Endothelial cell of umbilical vein (primary cell): Measurements from ENCODE around the gene GLOD4. TPM values are rescaled to one million over a fixed set of nuclear protein-coding genes. Genes with fewer than 3 reads are reported as not detected.
A peak's percentile ranks its signal among the peaks of the same experiment; 100 is the strongest.

Source experiments
- BruUV-seq: library from RNA; stranded (reverse); fragments of 400-500 nt; replicated peaks from 2 replicates; lab custom pipeline; 2021; lab: Mats Ljungman, UMichigan
- CTCF ChIA-PET: fragments of 300-600, 350-600 bp; sonication (Branson Sonifier 250); formaldehyde crosslinking; loops from one replicate; lab custom pipeline; 2021; ENCODE audit warnings: antibody characterized with exemption, inconsistent platforms; lab: Charles Lee
- POLR2A ChIA-PET: fragments of 300-600, 350-600 bp; sonication (Branson Sonifier 250); formaldehyde crosslinking; loops from one replicate; lab custom pipeline; 2021; ENCODE audit warnings: antibody characterized with exemption, inconsistent platforms; lab: Charles Lee
- DNase-seq: peaks from one replicate; pipeline ENCODE4 v3.0.0-alpha.2; 2011; ENCODE audit warnings: low read depth, low spot score
- FAIRE-seq: peaks from 2 replicates; lab custom pipeline; 2011; peaks lifted over from hg19 to GRCh38; lab: Jason Lieb, UNC
- H2AFZ ChIP-seq: 2 replicates; pipeline ENCODE4 v1.6.0; 2012; ENCODE audit warnings: low read depth, low read length, control low read depth, inconsistent platforms
- H3K27ac ChIP-seq: 2 replicates; pipeline ENCODE4 v1.5.1; 2011; ENCODE audit warnings: low read depth, mild to moderate bottlenecking, control low read depth, low read length, moderate library complexity; ENCODE audit not compliant: insufficient read depth
- H3K27me3 ChIP-seq, 2 experiments: 2 replicates each; pipeline versions ENCODE4 v1.6.0 to v1.6.1; 2011; ENCODE audit warnings: low read length in 2 of 2, mixed read lengths in 1 of 2; ENCODE audit not compliant: control insufficient read depth in 2 of 2, insufficient read depth in 2 of 2
- H3K36me3 ChIP-seq, 2 experiments: 2 replicates in 1 of 2; 3 replicates in 1 of 2; pipeline ENCODE4 v1.5.1; 2011; ENCODE audit warnings: low read length in 2 of 2, mild to moderate bottlenecking in 1 of 2, moderate library complexity in 1 of 2; ENCODE audit not compliant: control insufficient read depth in 2 of 2, insufficient read depth in 2 of 2; ENCODE audit errors: extremely low read depth in 1 of 2
- H3K4me1 ChIP-seq: 3 replicates; pipeline ENCODE4 v1.5.1; 2011; ENCODE audit warnings: mild to moderate bottlenecking, low read length; ENCODE audit not compliant: control insufficient read depth, insufficient read depth; ENCODE audit errors: extremely low read depth
- H3K4me2 ChIP-seq: 2 replicates; pipeline ENCODE4 v1.6.1; 2011; ENCODE audit warnings: low read length, control low read depth, mixed read lengths; ENCODE audit not compliant: insufficient read depth
- H3K4me3 ChIP-seq, 3 experiments: fragments of 200-600 bp in 1 of 3; sonication (generic), shearing (Covaris generic) in 1 of 3; replicated peaks in 1 of 3; 2 replicates each; pipeline ENCODE4 v1.5.1; 2011 to 2016; ENCODE audit warnings: control low read depth in 3 of 3, low read length in 3 of 3, mild to moderate bottlenecking in 2 of 3, inconsistent platforms in 1 of 3, low read depth in 1 of 3, moderate library complexity in 1 of 3; ENCODE audit not compliant: insufficient read depth in 1 of 3
- H3K79me2 ChIP-seq: 2 replicates; pipeline ENCODE4 v1.6.0; 2012; ENCODE audit warnings: low read length, inconsistent platforms; ENCODE audit not compliant: control insufficient read depth, insufficient read depth
- H3K9ac ChIP-seq: replicated peaks from 2 replicates; pipeline ENCODE3; 2011; ENCODE audit warnings: low read length, control low read depth; ENCODE audit not compliant: insufficient read depth; ENCODE audit errors: extremely low read depth
- H3K9me1 ChIP-seq: replicated peaks from 3 replicates; pipeline ENCODE4 v1.6.0; 2011; ENCODE audit warnings: mild to moderate bottlenecking, low read length; ENCODE audit not compliant: control insufficient read depth, insufficient read depth; ENCODE audit errors: extremely low read depth
- H3K9me3 ChIP-seq: replicated peaks from 2 replicates; pipeline ENCODE4 v1.5.1; 2012; ENCODE audit warnings: low read length, inconsistent platforms; ENCODE audit not compliant: control insufficient read depth, insufficient read depth
- H4K20me1 ChIP-seq: replicated peaks from 2 replicates; pipeline ENCODE3; 2011; ENCODE audit warnings: mild to moderate bottlenecking, low read length; ENCODE audit not compliant: control insufficient read depth, insufficient read depth; ENCODE audit errors: extremely low read depth
- CTCF ChIP-seq, 2 donors: IDR thresholded peaks; 1 replicate in 1 of 2; 2 replicates in 1 of 2; pipeline ENCODE4 v1.5.1; 2011; ENCODE audit warnings: low read length in 2 of 2, mild to moderate bottlenecking in 2 of 2, moderate library complexity in 2 of 2, control low read depth in 1 of 2, inconsistent platforms in 1 of 2, low read depth in 1 of 2; ENCODE audit not compliant: insufficient read depth in 1 of 2; ENCODE audit errors: extremely low read depth in 1 of 2
- EZH2 ChIP-seq: IDR thresholded peaks from 2 replicates; pipeline ENCODE4 v1.6.1; 2012; ENCODE audit warnings: borderline replicate concordance, low read depth, mild to moderate bottlenecking, moderate library complexity, low read length, inconsistent platforms; ENCODE audit not compliant: severe bottlenecking
- FOS ChIP-seq: IDR thresholded peaks from 2 replicates; pipeline ENCODE4 v1.6.1; 2011; ENCODE audit warnings: mild to moderate bottlenecking, low read length, moderate library complexity, borderline replicate concordance; ENCODE audit not compliant: insufficient read depth
- GATA2 ChIP-seq: IDR thresholded peaks from 2 replicates; pipeline ENCODE4 v1.7.0; 2011; ENCODE audit warnings: low read depth, mild to moderate bottlenecking, moderate library complexity, mixed read lengths, low read length; ENCODE audit not compliant: insufficient read length, insufficient read depth
- JUN ChIP-seq: IDR thresholded peaks from 2 replicates; pipeline ENCODE4 v1.6.1; 2011; ENCODE audit warnings: borderline replicate concordance, low read depth; ENCODE audit not compliant: insufficient read length, insufficient read depth
- MAX ChIP-seq: IDR thresholded peaks from 2 replicates; pipeline ENCODE4 v1.6.1; 2011; ENCODE audit not compliant: insufficient read depth, insufficient read length
- MYC ChIP-seq: IDR thresholded peaks from one replicate; pipeline ENCODE4 v1.6.1; 2011; ENCODE audit warnings: mild to moderate bottlenecking, low read depth, low read length
- POLR2A ChIP-seq: IDR thresholded peaks from 2 replicates; pipeline ENCODE4 v1.6.1; 2012; ENCODE audit warnings: low read depth, mild to moderate bottlenecking, control low read depth, low read length
- POLR2AphosphoS5 ChIP-seq: IDR thresholded peaks from 2 replicates; pipeline ENCODE4 v1.6.1; 2012; ENCODE audit warnings: low read depth, mild to moderate bottlenecking, control low read depth, low read length, moderate library complexity; ENCODE audit not compliant: insufficient read depth
- dilution Hi-C: fragments of 300-500 bp; cut with MboI; formaldehyde crosslinking; loops from one replicate; pipeline ENCODE4 v1.15.0; 2019; ENCODE audit warnings: low sequenced_read_pairs; ENCODE audit not compliant: extremely low pct_ligation_motif_present
- intact Hi-C: fragments of 100-400 bp; cut with micrococcal nuclease; formaldehyde crosslinking; loops from one replicate; pipeline ENCODE4 v1.10.0; 2022
- polyA plus RNA-seq, 4 experiments: library from polyadenylated mRNA; depleted of rRNA in 3 of 4; stranded (reverse) in 3 of 4; unstranded in 1 of 4; fragments of >200 nt; gene quantifications; 2 replicates each; pipeline versions ENCODE4 v1.2.1 to v1.2.3, GENCODE V29; 2011 to 2012; ENCODE audit warnings: missing spikeins in 1 of 4
- total RNA-seq: library from RNA; stranded (reverse); gene quantifications from 2 replicates; pipeline ENCODE4 v1.2.3, GENCODE V29; 2021

Gene GLOD4
- total and polyA plus RNA-seq, 2 donors (not counting 3 experiments of a cell fraction or from before 2014, with no cell fraction given), result 41.3 to 84.2 TPM

DNA sequence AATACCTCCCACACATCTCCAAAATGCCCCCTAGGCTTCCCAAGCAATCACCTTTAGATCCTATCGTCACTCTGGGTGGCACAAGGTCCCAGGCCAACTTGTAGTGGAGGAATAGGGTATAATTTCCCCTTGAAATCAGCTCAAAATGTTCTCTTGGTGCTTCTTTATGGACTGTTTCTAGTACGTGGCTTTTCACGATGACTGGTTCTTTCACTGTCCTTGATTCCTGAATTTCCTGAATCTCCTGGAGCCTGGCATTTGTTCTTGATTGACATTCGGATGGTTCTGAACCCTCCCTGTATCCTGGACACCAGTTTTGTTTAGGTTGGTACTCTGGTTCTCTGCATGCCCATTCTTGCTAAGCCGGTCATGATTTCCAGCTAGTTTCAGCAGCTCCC is 60.5 kb downstream of the GLOD4 start:
- POLR2A ChIA-PET, result no interaction called here
- no peak overlapping the region for H3K9ac ChIP-seq
- BruUV-seq, result no TSS peak
- peaks cover 7% of the 10 kb centered on the region for H3K4me1 ChIP-seq
- H2AFZ ChIP-seq, result no peak overlapping the region
- no peaks in the 10 kb centered on the region for H3K9me1 ChIP-seq
- no peaks in the 10 kb centered on the region for H3K27me3 ChIP-seq
- no peaks in the 10 kb centered on the region for H3K9me3 ChIP-seq
- no peak overlapping the region for H3K27ac ChIP-seq
- no peak for DNase-seq
- H3K36me3 ChIP-seq, result no peaks in the 10 kb centered on the region
- no peaks in the 10 kb centered on the region for H4K20me1 ChIP-seq
- intact Hi-C loops, result no loop called here
- no peak for FAIRE-seq
- CTCF ChIA-PET, result interaction anchor here (0.8 to 1.7 kb wide), 5 partner anchors 9 to 275 kb away, joined by 3 to 5 read pairs (median 3); partner anchors contain the start of gene TIMM22
- no peak for TF ChIP-seq FOS
- H3K4me2 ChIP-seq, result no peak overlapping the region
- dilution Hi-C loops, result no loop called here
- H3K79me2 ChIP-seq, result no peaks in the 10 kb centered on the region
- H3K4me3 ChIP-seq, result no peak overlapping the region

- Histone ChIP-seq H3K4me3 (no peak overlapping the region), H4K20me1 (no peaks in the 10 kb centered on the region), H3K4me1 (peaks cover 7% of the 10 kb centered on the region), H3K9ac (no peak overlapping the region), H3K27me3 (no peaks in the 10 kb centered on the region), H3K9me1 (no peaks in the 10 kb centered on the region), H3K9me3 (no peaks in the 10 kb centered on the region), H2AFZ (no peak overlapping the region), H3K79me2 (no peaks in the 10 kb centered on the region), H3K36me3 (no peaks in the 10 kb centered on the region), H3K4me2 (no peak overlapping the region), H3K27ac (no peak overlapping the region)
- ChIA-PET CTCF (interaction anchor here (0.8 to 1.7 kb wide), 3 partner anchors 17 to 260 kb away, joined by 3 to 5 read pairs (median 3); no protein-coding TSS in a partner anchor), POLR2A (no interaction called here)
- no TSS peak for BruUV-seq
- TF ChIP-seq MYC (no peak), POLR2AphosphoS5 (no peak), CTCF (IDR thresholded peaks at IDR 0.05; ENCODE audit: extremely low read depth in 1 of 2, insufficient read depth in 1 of 2, low read depth in 1 of 2, low read length in 2 of 2) (no peak), EZH2 (no peak), GATA2 (no peak), MAX (no peak), POLR2A (no peak), FOS (no peak), JUN (no peak)
- dilution Hi-C loops (no loop called here), intact Hi-C loops (no loop called here)
- DNase-seq (no peak), FAIRE-seq (peak; percentile 37)
These were observed 61.2 kb downstream of the GLOD4 start for GRCh38 chr17:720706-721539.
